NCI-H1930 (cell line): ENCODE results near the gene HSD17B14.
A peak's percentile ranks its signal among the peaks of the same experiment; 100 is the strongest.

Source experiments
- DNase-seq, 2 experiments: peaks; one replicate each; lab custom pipeline; 2025; lab: John Stamatoyannopoulos, UW

Gene HSD17B14

GRCh38 chr19:48826606-48827020 lies 9.7 kb downstream of the HSD17B14 start:
- DNase-seq: no peak

DNA sequence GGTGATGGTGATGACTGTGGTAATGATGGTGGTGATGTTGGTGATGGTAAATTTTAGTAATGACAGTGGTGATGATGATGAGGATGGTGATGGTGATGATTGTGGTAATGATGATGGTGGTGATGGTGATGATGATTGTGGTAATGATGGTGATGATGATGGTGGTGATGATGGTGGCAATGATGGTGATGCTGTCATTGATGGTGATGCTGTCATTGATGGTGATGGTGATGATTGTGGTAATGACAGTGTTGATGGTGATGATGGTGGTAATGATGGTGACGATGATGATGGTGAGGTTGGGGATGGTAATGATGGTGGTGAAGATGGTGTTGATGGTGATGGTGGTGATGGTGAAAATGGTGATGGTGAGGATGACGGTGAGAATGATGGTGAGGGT lies 13.8 kb downstream of the HSD17B14 start:
- no peak for DNase-seq

DNA sequence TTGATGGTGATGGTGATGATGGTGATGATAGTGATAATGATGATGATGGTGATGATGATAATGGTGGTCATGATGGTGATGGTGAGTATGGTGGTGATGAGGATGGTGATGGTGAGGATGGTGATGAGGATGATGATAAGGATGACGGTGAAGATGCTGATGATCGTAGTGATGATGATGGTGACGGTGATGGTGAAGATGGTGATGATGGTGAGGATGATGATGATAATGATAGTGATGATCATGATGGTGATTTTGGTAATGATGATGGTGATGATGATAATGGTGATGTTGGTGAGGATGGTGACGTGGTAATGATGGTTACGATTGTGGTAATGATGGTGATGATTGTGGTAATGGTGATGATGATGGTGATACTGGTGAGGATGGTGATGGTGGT lies 14.7 kb downstream of the HSD17B14 start:
- DNase-seq: no peak

GRCh38 chr19:48819366-48819816 lies 16.9 kb downstream of the HSD17B14 start:
- no peak for DNase-seq

DNA sequence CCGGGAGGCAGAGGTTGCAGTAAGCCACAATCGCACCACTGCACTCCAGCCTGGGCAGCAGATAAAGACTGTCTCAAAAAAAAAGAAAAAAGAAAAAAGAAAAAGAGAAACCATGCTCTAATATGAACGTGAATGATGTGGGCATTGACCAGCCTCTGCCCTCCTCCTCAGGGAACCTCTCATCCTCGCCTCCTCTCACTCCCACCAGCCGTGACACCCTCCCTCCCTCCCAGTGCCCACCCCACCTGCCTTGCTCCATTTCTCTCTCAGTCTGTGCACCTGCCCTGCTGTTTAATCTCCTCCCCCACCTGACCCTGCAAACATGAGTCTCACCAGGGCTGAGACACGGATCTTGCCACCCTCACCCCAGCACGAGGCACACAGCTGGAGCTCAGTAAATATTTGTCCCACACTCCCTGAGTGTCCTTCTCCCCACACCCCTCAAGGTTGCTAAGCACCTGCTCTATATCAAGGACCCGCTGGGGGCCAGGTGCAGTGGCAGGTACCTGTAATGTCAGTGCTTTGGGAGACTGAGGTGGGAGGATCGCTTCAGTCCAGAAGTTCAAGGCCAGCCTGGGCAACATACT lies 18.0 kb downstream of the HSD17B14 start:
- DNase-seq: no peak

DNA sequence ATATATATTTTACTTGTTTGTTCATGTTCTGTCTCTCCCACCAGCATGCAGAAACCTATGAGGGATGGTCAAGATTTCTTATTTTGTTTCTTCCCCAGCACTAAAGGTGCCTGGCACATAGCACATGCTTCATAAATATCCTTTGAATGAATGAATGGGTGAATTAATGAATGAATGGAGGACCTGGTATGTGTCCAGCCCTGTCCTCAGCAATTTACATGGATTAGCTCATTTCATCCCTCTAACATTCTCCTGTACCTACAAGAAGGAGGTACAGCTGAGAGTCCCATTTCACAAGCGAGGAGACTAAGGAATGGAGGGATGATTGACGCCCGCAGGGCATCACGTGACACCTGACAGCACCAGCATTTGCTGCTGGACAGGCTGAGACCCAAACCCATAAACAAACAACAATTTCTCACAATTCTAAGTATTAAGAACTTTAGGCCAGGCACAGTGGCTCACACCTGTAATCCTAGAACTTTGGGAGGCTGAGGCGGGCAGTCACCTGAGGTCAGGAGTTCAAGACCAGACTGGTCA lies 18.6 kb downstream of the HSD17B14 start:
- DNase-seq: no peak

DNA sequence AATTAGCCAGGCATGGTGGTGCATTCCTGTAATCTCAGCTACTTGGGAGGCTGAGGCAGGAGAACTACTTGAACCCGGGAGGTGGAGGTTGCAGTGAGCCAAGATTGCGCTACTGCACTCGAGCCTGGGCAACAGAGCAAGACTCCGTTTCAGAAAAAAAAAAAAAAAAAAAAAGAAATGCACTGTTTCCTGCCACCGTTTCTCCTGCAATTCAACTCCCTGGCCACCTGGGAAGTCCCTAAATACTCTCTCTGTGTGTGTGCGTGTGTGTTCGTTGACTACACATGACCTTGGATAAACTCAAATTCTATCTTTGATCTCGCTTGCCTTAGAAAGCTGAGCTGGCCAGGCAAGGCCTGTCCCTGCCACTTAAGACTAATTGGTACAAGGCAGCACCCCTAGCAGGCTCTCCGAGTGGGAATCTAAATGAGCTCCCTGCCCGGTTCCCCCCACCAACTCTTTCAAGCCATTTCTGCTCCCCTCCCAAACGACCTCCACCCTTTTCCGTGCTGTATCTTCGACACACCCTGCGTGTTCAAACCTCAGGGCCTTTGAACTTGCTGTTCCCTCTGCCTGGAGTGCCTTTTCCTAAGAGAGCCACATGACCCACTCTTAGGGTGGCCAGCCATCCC lies 20.3 kb downstream of the HSD17B14 start:
- no peak for DNase-seq

DNA sequence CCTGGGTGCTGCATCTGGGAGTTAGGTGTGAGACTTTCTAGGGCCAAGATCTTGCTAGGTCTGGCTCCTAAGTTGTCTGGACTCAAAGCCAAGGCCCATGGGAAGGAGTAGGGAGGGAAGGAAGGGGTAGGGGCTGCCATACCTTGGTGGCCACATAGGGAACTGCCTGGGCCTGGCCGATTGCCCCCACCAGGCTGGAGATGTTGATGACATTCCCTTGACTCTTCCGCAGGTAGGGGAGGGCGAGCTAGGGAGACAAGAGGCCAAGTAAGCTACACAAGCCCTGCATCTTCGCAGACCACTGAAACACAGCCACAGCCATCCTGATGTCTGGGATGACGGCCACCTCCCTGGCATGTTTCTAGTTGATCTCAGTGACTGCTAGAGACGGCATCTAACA lies 21.4 kb downstream of the HSD17B14 start:
- DNase-seq: no peak

DNA sequence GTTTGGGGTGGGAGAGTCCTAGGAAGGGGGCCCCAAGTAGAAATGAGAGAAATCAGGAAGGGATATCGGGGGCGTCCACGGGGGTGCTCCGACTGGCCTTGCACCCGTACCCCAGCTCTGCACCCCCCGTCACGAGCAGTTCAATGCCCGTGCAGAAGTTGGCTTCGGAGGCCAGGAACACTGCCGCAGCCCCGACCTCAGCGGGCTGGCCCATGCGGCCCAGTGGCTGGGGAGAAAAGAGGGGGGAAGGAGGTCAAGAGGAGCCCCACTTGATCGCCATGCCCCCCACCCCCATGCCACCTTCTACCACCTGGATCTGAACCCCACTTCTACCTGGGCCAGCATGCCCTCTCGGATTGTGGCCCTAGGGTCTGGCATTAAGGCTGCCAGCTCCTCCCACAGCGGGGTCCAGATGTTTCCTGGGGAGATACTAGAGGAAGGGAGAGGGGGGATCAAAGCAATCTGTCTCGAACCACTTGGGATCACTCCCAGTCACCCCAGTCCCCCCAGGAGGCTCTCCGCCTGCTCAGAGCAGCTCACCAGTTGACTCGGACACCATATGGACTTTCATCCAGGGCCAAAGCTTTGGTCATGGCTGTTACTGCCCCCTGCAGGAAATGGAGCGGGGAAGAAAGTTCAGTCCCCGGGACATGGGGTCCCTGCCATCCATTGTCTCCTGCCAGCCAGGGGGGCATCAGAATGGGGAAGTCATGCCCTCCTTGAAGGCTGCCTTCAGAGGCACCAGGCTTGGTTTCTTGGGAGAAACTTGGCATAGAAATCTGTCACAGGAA lies 23.0 kb downstream of the HSD17B14 start:
- no peak for DNase-seq

GRCh38 chr19:48812094-48812929 lies 24.0 kb downstream of the HSD17B14 start:
- peak; percentile 89 to 92 for DNase-seq

DNA sequence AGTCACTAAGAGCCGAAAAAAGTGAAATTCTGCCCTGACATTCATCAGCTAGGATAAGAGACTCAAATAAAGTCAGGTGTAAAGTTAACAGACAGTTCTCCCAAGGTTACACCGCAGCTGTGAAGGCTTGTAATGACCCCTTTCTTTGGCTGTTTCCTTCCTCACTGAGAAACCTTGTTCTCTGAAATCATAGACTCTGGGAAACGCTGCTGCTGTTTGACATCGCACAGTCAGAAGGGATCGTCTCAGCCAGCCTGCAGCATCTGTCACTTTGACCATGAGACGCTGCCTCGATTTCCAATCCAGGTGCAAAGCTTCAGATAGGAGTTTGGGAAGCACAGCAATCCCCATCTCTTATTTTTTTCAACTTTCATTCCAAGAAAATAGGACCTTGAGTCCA lies 26.1 kb downstream of the HSD17B14 start:
- DNase-seq: no peak

DNA sequence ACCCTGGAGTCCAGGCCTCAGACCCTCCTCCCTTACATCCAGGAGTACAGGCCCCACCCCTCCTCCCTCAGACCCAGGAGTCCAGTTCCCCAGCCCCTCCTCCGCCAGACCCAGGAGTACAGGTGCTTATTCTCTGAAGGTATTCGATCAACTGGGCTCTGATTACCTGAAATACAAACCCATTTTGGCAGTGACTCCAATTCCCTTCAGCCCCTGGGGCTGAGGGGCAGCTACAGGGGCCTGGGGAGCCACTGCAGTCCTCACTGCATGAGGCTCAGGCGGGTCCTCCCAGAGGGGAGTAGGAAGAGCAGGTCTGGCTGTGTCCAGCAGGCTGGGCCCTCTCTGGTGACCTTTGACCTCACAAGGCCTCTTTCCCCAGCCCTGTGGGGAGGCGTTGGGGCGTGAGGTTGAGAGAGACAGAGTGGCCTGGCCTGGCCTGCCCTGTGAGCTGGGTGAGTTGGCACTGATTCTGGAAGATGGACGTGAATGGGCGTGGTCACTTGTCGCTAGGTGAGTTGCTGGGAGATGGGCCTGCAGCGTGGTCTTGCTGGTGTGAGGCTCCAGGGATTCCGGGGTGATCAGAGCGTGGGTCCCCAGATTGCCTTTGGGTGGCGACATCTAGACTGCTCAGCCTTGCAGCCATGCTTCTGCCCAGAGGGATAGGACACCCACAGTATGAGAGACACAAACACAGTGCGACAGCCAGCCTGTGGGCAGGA lies 28.5 kb downstream of the HSD17B14 start:
- no peak for DNase-seq

DNA sequence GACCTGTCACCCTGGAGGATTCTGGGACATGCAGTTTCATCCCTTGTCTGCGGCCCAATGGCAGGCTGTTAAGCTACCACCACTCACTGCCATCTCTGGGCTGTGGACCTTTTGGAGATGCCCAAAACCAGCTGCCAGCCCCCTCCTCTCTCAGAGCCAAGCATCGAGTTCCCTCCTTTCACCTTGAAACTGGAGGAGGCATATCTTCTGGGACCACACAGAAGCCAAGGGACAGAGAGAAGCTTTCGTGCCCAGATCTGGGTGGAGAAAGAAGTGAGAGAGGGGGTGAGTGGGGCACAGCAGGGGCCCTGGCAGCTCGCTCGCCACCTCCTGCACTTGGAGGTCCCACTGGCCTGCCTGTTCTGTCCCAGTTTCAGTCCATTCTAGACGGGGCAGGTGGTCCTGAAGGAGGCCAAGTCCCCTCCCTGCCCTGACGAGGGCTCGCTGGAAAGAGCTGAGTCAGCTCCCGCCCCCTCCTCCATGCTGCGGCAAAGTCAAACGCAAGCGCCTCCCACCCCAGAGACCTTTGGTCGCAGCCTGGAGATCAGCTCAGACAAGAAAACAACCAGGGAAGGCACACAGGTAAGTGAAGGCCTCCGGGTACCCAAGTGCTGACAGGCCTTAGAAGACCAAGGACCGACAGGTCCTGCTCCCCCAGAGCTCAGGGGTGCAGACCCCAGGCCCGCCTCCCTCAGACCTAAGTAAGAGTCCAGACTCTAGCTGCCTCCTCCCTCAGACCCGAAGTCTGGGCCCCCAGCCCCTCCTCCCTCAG lies 29.3 kb downstream of the HSD17B14 start:
- DNase-seq: no peak

- DNase-seq: peak; percentile 31 to 65
Observed at GRCh38 chr19:48806518-48806817, 29.8 kb downstream of the HSD17B14 start.

DNA sequence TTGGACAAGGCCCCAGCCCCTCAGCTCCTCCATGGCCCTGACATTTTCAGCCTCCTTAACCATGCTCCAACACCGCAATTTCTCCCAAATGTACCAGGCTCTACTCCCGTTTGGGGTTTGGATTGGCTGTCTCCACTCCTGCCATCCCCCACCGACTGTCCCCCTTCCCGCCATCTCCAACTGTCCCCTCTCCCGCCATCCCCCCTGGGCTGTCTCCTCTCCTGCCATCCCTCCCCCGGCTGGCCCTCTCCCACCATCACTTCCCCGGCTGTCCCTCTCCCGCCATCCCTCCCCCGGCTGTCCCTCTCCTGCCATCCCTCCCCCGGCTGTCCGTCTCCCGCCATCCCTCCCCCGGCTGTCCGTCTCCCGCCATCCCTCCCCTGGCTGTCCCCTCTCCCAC lies 30.8 kb downstream of the HSD17B14 start:
- DNase-seq: no peak

DNA sequence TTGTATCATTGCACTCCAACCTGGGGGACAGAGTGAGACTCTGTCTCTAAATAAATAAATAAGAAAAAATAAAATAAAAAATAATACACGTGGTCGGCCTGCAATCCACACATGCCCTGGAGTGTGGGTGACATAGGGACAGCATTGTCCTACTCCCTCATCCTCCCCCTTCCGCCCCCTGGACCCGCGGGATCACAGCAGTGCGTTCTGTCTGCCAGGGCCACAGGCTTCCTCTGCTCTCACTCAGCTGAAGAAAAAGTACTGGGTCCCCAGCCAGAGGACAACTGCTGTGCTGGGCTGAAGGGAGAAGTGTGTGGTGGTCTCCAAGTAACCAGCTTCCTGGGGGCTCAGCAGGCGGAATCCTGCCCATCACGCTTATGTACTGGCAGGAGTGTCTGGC lies 31.8 kb downstream of the HSD17B14 start:
- DNase-seq: no peak

DNA sequence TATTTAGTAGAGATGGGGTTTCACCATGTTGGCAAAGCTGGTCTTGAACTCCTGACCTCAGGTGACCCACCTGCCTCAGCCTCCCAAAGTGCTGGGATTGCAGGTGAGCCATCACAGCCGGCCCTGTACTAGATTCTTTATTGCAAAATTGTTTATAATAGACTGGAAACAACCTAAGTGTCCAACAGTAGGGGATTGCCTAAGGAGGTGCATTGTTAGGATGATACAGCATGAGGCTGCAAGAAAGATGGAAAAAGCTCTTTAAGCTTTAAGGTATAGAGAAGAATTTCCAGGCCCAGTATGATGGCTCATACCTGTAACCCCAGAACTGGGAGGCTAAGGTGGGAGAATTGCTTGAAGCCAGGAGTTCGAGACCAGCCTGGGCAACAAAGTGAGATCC lies 33.7 kb downstream of the HSD17B14 start:
- no peak for DNase-seq

DNA sequence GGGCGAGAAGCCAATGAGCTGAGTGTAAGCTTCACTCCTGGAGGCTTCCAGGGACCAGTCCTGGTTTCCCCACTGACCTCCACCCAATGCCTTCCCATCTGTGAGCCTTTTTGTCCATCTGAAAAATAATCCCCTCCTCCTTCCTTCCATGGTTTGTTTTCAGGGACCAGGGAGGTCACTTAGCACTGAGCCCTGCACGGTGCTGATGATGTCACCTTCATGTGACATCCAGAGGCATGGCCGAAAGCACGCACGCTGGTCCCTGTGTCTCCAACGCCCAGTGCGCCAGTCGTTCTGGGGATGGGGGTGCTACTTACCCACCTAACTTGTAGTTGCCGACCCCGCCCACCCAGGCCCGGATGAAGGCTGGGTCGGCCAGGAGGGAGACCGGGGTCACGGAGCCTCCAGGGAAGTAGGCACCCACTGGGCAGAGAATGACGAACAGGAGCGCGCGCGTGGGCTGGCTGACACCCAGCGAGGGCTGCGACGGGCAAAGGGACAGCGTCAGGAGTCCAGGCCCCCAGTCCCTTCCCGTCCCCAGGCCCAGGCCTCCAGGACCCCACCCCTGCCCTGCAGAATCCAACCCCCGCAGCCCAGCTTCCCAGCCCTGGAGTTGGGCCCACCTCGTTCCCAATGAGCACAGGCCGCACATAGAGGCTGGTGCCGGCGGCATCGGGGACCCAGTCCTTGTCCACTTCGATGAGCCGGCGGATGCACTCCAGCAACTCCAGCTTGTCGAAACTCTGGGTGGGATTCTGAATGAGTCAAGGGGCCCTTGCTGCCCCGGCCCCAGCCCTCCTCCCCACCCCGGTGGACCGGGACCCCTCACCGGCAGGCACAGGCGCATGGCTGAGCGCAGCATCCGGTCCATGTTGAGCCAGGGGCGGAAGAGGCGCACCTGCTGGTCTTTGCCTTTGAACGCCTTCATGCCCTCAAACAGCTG lies 36.7 kb downstream of the HSD17B14 start:
- DNase-seq: no peak

DNA sequence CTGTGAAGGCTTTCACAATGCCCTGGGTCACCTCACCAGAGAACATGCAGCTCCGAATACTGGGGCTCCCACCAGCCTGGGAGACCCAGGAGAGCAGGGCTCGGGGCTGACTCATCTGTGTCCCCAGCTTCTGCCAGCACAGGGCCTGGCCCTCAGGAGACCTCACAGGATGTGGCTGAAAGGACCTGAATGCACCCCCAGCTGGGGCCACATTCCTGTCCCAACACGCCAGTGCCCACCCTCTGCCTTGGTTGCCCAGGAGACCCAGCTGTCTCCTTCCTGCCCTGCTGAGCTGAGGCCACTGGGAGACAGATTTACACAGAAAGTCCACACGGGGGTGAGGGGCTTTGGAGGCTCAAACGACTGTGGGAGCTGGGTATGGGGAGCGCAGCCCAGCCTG lies 37.4 kb downstream of the HSD17B14 start:
- no peak for DNase-seq

DNA sequence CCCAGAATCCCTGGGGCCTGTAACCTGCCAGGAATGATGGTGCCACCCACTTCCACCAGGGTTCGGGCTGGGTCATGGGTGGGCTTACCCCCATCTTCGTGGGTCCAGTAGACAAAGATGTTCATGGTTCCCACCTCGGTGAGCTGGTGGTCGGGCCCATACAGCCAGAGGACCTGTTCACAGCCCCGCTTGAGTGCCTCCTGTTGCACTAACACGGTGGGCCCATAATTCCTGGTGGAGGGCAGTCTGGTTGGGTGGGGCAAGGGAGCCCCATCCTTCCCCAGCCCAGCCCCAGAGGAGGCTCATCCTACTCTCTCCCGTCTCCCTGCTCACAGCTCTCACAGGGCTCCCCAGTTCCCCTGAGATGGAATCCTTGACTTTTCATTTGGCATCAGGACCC lies 39.2 kb downstream of the HSD17B14 start:
- no peak for DNase-seq
